HCT116 (cell line): Measurements from ENCODE around the gene SKAP1.

Experiments used
- CEBPB ChIP-seq: IDR thresholded peaks from 2 replicates; pipeline ENCODE4 v1.6.1; 2012; ENCODE audit warnings: low read depth
- EGR1 ChIP-seq: IDR thresholded peaks from 2 replicates; pipeline ENCODE4 v1.6.1; 2012; ENCODE audit warnings: low read depth
- EZH2 ChIP-seq: fragments of 200-600 bp; sonication (generic); IDR thresholded peaks from 2 replicates; pipeline ENCODE4 v1.6.1; 2017; ENCODE audit warnings: antibody characterized with exemption, mixed run types
- JUND ChIP-seq: IDR thresholded peaks from 2 replicates; pipeline ENCODE4 v1.6.1; 2012
- POLR2A ChIP-seq: IDR thresholded peaks from 2 replicates; pipeline ENCODE4 v1.7.0; 2011; ENCODE audit warnings: borderline replicate concordance; ENCODE audit not compliant: insufficient read depth, insufficient read length; ENCODE audit errors: extremely low read depth
- POLR2AphosphoS5 ChIP-seq: IDR thresholded peaks from 2 replicates; pipeline ENCODE4 v1.6.1; 2011; ENCODE audit warnings: mild to moderate bottlenecking, low read depth, low read length, moderate library complexity
- YY1 ChIP-seq: IDR thresholded peaks from 2 replicates; pipeline ENCODE4 v1.6.1; 2011; ENCODE audit warnings: low read length, low read depth, moderate library complexity, mild to moderate bottlenecking; ENCODE audit not compliant: insufficient replicate concordance; ENCODE audit errors: extremely low read depth
- TF ChIP-seq, protein P1 (sequence below), 3 experiments: fragments of 200-600 bp in 1 of 3; sonication (generic) in 1 of 3; IDR thresholded peaks in 2 of 3; conservative IDR thresholded peaks in 1 of 3; 2 replicates each; pipeline ENCODE4 v1.5.1; 2012 to 2017; ENCODE audit warnings: low read depth in 2 of 3, low read length in 2 of 3, antibody characterized with exemption in 1 of 3, borderline replicate concordance in 1 of 3, control low read depth in 1 of 3, mild to moderate bottlenecking in 1 of 3, mixed read lengths in 1 of 3, mixed run types in 1 of 3, moderate library complexity in 1 of 3; ENCODE audit not compliant: insufficient read depth in 1 of 3

DNA sequence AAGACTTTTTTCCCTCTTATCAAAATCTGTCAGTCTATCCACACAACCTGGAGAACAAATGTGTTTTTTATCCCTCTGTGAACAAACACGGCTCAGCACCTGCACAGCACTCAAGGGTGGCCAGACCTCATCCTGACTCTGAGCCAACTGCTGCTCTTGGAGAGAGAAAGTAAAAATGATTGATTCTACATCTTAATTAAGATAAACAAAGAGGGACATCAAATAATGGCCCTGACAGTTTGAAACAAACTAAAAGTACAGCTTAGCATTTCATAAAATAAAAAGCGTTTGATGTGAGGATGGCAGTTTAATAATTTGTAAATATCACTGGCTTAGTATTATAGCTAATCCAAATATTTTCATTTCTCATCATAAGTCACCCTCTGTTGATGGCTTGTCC is 216.2 kb downstream of the SKAP1 start:
- TF ChIP-seq EZH2 = no peak
- TF ChIP-seq POLR2A = no peak
- TF ChIP-seq, protein P1, sequence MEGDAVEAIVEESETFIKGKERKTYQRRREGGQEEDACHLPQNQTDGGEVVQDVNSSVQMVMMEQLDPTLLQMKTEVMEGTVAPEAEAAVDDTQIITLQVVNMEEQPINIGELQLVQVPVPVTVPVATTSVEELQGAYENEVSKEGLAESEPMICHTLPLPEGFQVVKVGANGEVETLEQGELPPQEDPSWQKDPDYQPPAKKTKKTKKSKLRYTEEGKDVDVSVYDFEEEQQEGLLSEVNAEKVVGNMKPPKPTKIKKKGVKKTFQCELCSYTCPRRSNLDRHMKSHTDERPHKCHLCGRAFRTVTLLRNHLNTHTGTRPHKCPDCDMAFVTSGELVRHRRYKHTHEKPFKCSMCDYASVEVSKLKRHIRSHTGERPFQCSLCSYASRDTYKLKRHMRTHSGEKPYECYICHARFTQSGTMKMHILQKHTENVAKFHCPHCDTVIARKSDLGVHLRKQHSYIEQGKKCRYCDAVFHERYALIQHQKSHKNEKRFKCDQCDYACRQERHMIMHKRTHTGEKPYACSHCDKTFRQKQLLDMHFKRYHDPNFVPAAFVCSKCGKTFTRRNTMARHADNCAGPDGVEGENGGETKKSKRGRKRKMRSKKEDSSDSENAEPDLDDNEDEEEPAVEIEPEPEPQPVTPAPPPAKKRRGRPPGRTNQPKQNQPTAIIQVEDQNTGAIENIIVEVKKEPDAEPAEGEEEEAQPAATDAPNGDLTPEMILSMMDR (IDR thresholded peaks at IDR 0.05 in 2 of 3, conservative IDR thresholded peaks at IDR 0.05 in 1 of 3; ENCODE audit: borderline replicate concordance in 1 of 3, insufficient read depth in 1 of 3, low read depth in 2 of 3, low read length in 2 of 3) = no peak
- no peak for TF ChIP-seq CEBPB
- no peak for TF ChIP-seq YY1
- TF ChIP-seq EGR1 = no peak
- no peak for TF ChIP-seq POLR2AphosphoS5
- TF ChIP-seq JUND = no peak
